Parathyroid adenoma (tissue), 2 donors: ENCODE measurements around the gene EPYC.

Experiments
- H2AFZ ChIP-seq: fragments of 300-600 bp; sonication (generic); one replicate; pipeline ENCODE4 v1.7.0; 2017; ENCODE audit warnings: antibody characterized with exemption, mild to moderate bottlenecking
- H3K27ac ChIP-seq: fragments of 300-600 bp; sonication (generic); one replicate; pipeline ENCODE4 v1.7.0; 2017
- H3K27me3 ChIP-seq: fragments of 300-600 bp; sonication (generic); one replicate; pipeline ENCODE4 v1.7.0; 2017; ENCODE audit warnings: low read length; ENCODE audit not compliant: control insufficient read depth, insufficient read depth
- H3K36me3 ChIP-seq: fragments of 300-600 bp; sonication (generic); one replicate; pipeline ENCODE4 v1.7.0; 2017; ENCODE audit warnings: low read length; ENCODE audit not compliant: control insufficient read depth, insufficient read depth
- H3K4me1 ChIP-seq: fragments of 300-600 bp; sonication (generic); one replicate; pipeline ENCODE4 v1.7.0; 2017; ENCODE audit warnings: control low read depth
- H3K4me2 ChIP-seq: fragments of 300-600 bp; sonication (generic); one replicate; pipeline ENCODE4 v1.7.0; 2017; ENCODE audit warnings: low read length
- H3K4me3 ChIP-seq: fragments of 300-600 bp; sonication (generic); one replicate; pipeline ENCODE4 v1.7.0; 2017; ENCODE audit warnings: low read depth, low read length
- H3K79me2 ChIP-seq: fragments of 300-600 bp; sonication (generic); one replicate; pipeline ENCODE4 v1.7.0; 2017; ENCODE audit warnings: control low read depth
- H3K9ac ChIP-seq: fragments of 300-600 bp; sonication (generic); one replicate; pipeline ENCODE4 v1.7.0; 2017; ENCODE audit warnings: mild to moderate bottlenecking
- H3K9me3 ChIP-seq: fragments of 300-600 bp; sonication (generic); one replicate; pipeline ENCODE4 v1.7.0; 2017; ENCODE audit warnings: low read length; ENCODE audit not compliant: control insufficient read depth
- TF ChIP-seq, protein P1 (sequence below): fragments of 300-600 bp; sonication (generic); IDR thresholded peaks from one replicate; pipeline ENCODE4 v1.7.0; 2017; ENCODE audit warnings: antibody characterized with exemption, mild to moderate bottlenecking
- donor health status: primary hyperparathyroidism.

EPYC gene

DNA sequence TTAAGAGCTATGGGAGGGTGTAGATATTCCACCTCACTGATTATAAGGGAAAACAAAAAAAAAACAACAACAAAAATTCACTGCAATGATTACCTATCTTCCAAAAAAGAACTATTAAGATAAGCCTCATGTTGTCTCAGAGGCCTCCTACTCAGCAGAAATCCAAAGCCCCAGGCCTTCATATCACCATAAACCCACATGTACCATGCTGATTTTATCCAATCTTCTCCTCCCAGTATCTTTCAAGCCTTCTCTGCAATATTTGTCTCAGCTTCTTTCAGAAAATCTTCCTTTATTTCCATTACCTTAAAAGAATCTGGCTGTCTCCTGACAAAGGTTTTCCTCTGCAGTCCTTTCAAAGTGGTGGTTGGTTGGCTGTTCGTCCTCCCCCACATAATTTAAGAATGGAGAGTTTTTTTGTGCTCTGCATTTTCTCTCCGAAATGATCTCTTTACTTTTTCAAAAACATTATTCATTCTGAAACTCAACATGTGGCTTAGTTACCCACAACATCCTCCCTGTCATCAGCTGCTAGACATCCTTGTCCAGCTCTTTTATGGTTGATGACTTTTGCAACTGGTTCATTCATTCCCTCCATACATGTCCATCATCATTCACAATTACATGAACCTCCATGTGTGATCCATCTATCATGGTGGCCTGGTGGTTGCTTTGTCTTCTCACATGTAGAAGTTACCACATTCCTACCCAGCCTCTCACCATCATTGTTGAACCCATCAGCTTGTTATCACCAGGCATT lies 2.9 kb upstream of the EPYC start:
- peak overlapping the region; percentile 31 for H2AFZ ChIP-seq
- H3K79me2 ChIP-seq = no peaks in the 10 kb centered on the region
- no peak overlapping the region for H3K9ac ChIP-seq
- no peak overlapping the region for H3K27ac ChIP-seq
- no peak overlapping the region for H3K4me3 ChIP-seq
- H3K4me2 ChIP-seq = no peak overlapping the region
- peaks cover 6% of the 10 kb centered on the region for H3K4me1 ChIP-seq
- H3K36me3 ChIP-seq = no peaks in the 10 kb centered on the region
- TF ChIP-seq, protein P1, sequence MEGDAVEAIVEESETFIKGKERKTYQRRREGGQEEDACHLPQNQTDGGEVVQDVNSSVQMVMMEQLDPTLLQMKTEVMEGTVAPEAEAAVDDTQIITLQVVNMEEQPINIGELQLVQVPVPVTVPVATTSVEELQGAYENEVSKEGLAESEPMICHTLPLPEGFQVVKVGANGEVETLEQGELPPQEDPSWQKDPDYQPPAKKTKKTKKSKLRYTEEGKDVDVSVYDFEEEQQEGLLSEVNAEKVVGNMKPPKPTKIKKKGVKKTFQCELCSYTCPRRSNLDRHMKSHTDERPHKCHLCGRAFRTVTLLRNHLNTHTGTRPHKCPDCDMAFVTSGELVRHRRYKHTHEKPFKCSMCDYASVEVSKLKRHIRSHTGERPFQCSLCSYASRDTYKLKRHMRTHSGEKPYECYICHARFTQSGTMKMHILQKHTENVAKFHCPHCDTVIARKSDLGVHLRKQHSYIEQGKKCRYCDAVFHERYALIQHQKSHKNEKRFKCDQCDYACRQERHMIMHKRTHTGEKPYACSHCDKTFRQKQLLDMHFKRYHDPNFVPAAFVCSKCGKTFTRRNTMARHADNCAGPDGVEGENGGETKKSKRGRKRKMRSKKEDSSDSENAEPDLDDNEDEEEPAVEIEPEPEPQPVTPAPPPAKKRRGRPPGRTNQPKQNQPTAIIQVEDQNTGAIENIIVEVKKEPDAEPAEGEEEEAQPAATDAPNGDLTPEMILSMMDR = no peak
- no peaks in the 10 kb centered on the region for H3K9me3 ChIP-seq
- no peaks in the 10 kb centered on the region for H3K27me3 ChIP-seq

DNA sequence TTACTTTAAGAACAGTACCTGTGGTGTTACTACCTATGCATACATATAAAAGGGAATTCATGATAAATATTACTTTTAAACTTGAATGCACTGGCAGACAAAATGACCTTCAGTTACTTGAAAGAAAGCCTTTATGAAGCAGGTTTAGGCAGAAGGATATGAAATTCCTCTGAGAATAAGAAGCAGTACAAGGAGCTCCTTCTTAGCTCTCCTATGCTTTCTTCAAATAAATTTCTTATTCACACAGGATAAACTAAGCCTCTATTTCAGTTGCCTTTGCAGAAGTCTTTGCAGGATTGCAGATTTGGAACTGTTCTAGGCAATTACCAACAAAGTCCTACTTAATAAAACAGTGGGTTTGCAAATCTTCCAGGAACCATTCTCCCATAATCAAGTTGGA lies 1.0 kb downstream of the EPYC start:
- H3K27me3 ChIP-seq = no peaks in the 10 kb centered on the region
- H3K4me1 ChIP-seq = peaks cover 6% of the 10 kb centered on the region
- no peak overlapping the region for H2AFZ ChIP-seq
- no peaks in the 10 kb centered on the region for H3K36me3 ChIP-seq
- no peaks in the 10 kb centered on the region for H3K9me3 ChIP-seq
- H3K79me2 ChIP-seq = no peaks in the 10 kb centered on the region
- no peak overlapping the region for H3K9ac ChIP-seq
- H3K27ac ChIP-seq = no peak overlapping the region
- H3K4me3 ChIP-seq = no peak overlapping the region
- no peak overlapping the region for H3K4me2 ChIP-seq
- TF ChIP-seq, protein P1 = no peak

DNA sequence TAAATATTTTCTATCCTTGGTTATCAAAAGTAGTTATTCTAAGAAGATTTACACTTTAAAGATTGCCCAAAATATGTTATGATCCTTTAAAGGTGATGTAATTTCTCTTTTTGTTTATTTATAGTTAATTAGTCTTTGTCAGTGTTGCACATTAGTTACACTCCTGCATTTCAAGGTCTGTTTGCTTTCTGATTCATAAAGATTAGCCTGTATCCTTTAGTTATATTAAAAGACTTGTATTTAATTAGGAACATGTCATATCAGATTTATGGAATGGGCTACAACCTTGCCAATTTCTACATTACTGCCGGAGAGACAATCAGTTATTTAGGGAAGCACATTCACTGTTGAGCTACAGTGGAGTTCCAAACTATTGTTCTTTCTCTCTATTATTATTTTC lies 3.5 kb downstream of the EPYC start:
- H3K9me3 ChIP-seq = no peaks in the 10 kb centered on the region
- no peaks in the 10 kb centered on the region for H3K79me2 ChIP-seq
- H3K36me3 ChIP-seq = no peaks in the 10 kb centered on the region
- H2AFZ ChIP-seq = no peak overlapping the region
- no peak overlapping the region for H3K27ac ChIP-seq
- no peak overlapping the region for H3K4me3 ChIP-seq
- TF ChIP-seq, protein P1 = no peak
- no peaks in the 10 kb centered on the region for H3K4me1 ChIP-seq
- no peaks in the 10 kb centered on the region for H3K27me3 ChIP-seq
- no peak overlapping the region for H3K9ac ChIP-seq
- H3K4me2 ChIP-seq = no peak overlapping the region

DNA sequence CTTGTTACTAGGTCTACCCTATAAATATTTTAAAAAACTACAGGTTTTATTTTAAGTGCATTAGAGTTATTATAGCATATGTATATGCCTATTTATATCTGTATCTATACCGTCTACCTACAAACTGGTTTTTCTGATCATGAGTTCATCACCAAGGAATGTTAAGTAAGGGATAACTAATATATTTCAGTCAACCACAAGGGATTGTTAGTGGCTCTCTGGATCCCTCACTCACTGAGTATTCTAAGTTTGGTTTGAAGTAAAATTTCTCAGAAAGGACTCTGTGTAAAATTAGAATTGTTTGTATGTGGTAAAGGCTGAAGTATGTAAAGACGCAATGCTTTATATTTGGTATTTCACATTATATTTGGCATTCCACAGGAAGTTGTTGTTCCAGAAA lies 4.8 kb downstream of the EPYC start:
- H3K9me3 ChIP-seq = no peaks in the 10 kb centered on the region
- no peak overlapping the region for H3K4me3 ChIP-seq
- H3K79me2 ChIP-seq = no peaks in the 10 kb centered on the region
- no peak overlapping the region for H3K4me2 ChIP-seq
- no peak overlapping the region for H2AFZ ChIP-seq
- no peaks in the 10 kb centered on the region for H3K36me3 ChIP-seq
- H3K27me3 ChIP-seq = no peaks in the 10 kb centered on the region
- H3K27ac ChIP-seq = no peak overlapping the region
- TF ChIP-seq, protein P1 = no peak
- H3K9ac ChIP-seq = no peak overlapping the region
- H3K4me1 ChIP-seq = peaks cover 2% of the 10 kb centered on the region

DNA sequence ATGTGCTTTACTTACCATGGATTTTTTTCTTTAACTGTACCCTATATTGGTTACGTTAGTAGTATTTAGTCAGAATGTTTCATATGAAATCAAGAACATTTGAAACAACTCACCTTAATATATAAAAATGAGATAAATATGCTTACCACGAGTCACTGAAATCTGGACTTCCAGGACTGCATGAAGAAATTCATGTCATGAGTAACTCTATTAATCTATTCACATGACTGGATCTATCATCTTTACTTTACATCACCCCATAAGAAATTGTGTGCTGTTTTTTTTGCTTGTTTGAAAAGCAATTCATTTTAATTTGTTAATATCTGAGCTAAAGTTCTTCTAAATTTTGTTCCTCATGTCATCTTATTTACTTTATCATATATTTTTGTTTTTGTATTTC lies 5.2 kb downstream of the EPYC start:
- no peak overlapping the region for H3K4me3 ChIP-seq
- no peak overlapping the region for H3K9ac ChIP-seq
- no peak overlapping the region for H2AFZ ChIP-seq
- TF ChIP-seq, protein P1 = no peak
- H3K4me2 ChIP-seq = no peak overlapping the region
- H3K27ac ChIP-seq = no peak overlapping the region
- H3K9me3 ChIP-seq = no peaks in the 10 kb centered on the region
- no peaks in the 10 kb centered on the region for H3K79me2 ChIP-seq
- H3K36me3 ChIP-seq = no peaks in the 10 kb centered on the region
- H3K4me1 ChIP-seq = peaks cover 4% of the 10 kb centered on the region
- no peaks in the 10 kb centered on the region for H3K27me3 ChIP-seq
